Measurements from ENCODE around the gene NUDT14.
A peak's percentile ranks its signal among the peaks of the same experiment; 100 is the strongest.

Gene NUDT14

GRCh38 chr14:105203057-105203531, 22.0 kb upstream of the NUDT14 start:
- Histone ChIP-seq H2AK5ac (ENCODE audit: low read length, severe bottlenecking) (no peak overlapping the region), H3K4me2 (ENCODE audit: low read length, poor library complexity, severe bottlenecking) (no peak overlapping the region), H3K36me3 (ENCODE audit: control insufficient read depth in 1 of 2, insufficient read depth in 2 of 2, low read depth in 1 of 2, low read length in 2 of 2) (peaks cover 0 to 11% of the 10 kb centered on the region in 2 experiments), H3K4ac (ENCODE audit: low read depth in 1 of 2, low read length in 2 of 2) (no peak overlapping the region), H2BK12ac (ENCODE audit: low read length in 2 of 2) (no peak overlapping the region), H3K14ac (ENCODE audit: low read length in 2 of 2) (no peak overlapping the region), H2BK120ac (ENCODE audit: low read depth, low read length) (no peak overlapping the region), H4K8ac (ENCODE audit: low read length) (peak overlapping the region; percentile 68), H4K91ac (ENCODE audit: low read length) (no peak overlapping the region), H3K79me1 (replicated peaks; ENCODE audit: low read length, poor library complexity, severe bottlenecking) (no peaks in the 10 kb centered on the region), H2AFZ (ENCODE audit: low read depth, low read length) (no peak overlapping the region), H3K9ac (ENCODE audit: low read length) (no peak overlapping the region), H3K27me3 (ENCODE audit: control insufficient read depth in 1 of 2, insufficient read depth in 1 of 2, low read length in 2 of 2) (peaks cover 2 to 44% of the 10 kb centered on the region in 2 experiments), H3K9me3 (ENCODE audit: control insufficient read depth, low read length) (no peaks in the 10 kb centered on the region), H3K18ac (ENCODE audit: low read depth in 1 of 2, low read length in 2 of 2) (peak overlapping the region; percentile 42 to 52), H3K23ac (ENCODE audit: low read length in 2 of 2) (no peak overlapping the region), H3K27ac (ENCODE audit: low read length, poor library complexity, severe bottlenecking) (no peak overlapping the region), H3K4me3 (ENCODE audit: insufficient read depth in 1 of 2, low read depth in 1 of 2, low read length in 2 of 2) (no peak overlapping the region), H2BK5ac (ENCODE audit: low read depth, low read length, poor library complexity, severe bottlenecking) (no peak overlapping the region), H3K4me1 (ENCODE audit: control insufficient read depth, insufficient read depth, low read depth, low read length) (peaks cover 33% of the 10 kb centered on the region), H2BK15ac (ENCODE audit: low read depth, poor library complexity, severe bottlenecking) (no peak overlapping the region)
- peak; percentile 69 for DNase-seq
- 14% methylated on average over 18 of the region's 18 CpGs for WGBS

GRCh38 chr14:105201925-105202513, 20.9 kb upstream of the NUDT14 start:
- Histone ChIP-seq H4K8ac (ENCODE audit: low read length) (no peak overlapping the region), H4K91ac (ENCODE audit: low read length) (peak overlapping the region; percentile 52), H3K14ac (ENCODE audit: low read length in 2 of 2) (no peak overlapping the region), H3K36me3 (ENCODE audit: control insufficient read depth in 1 of 2, insufficient read depth in 2 of 2, low read depth in 1 of 2, low read length in 2 of 2) (peaks cover 0 to 4% of the 10 kb centered on the region in 2 experiments), H3K9ac (ENCODE audit: low read length) (no peak overlapping the region), H3K27ac (ENCODE audit: low read length, poor library complexity, severe bottlenecking) (no peak overlapping the region), H3K4me2 (ENCODE audit: low read length, poor library complexity, severe bottlenecking) (no peak overlapping the region), H3K4me3 (ENCODE audit: insufficient read depth in 1 of 2, low read depth in 1 of 2, low read length in 2 of 2) (no peak overlapping the region), H3K27me3 (ENCODE audit: control insufficient read depth in 1 of 2, insufficient read depth in 1 of 2, low read length in 2 of 2) (peaks cover 12 to 55% of the 10 kb centered on the region in 2 experiments), H3K4ac (ENCODE audit: low read depth in 1 of 2, low read length in 2 of 2) (no peak overlapping the region), H2AK5ac (ENCODE audit: low read length, severe bottlenecking) (no peak overlapping the region), H3K4me1 (ENCODE audit: control insufficient read depth, insufficient read depth, low read depth, low read length) (peaks cover 36% of the 10 kb centered on the region), H2AFZ (ENCODE audit: low read depth, low read length) (no peak overlapping the region), H3K9me3 (ENCODE audit: control insufficient read depth, low read length) (no peaks in the 10 kb centered on the region), H3K79me1 (replicated peaks; ENCODE audit: low read length, poor library complexity, severe bottlenecking) (no peaks in the 10 kb centered on the region), H2BK5ac (ENCODE audit: low read depth, low read length, poor library complexity, severe bottlenecking) (no peak overlapping the region), H3K23ac (ENCODE audit: low read length in 2 of 2) (no peak overlapping the region), H2BK12ac (ENCODE audit: low read length in 2 of 2) (no peak overlapping the region), H2BK120ac (ENCODE audit: low read depth, low read length) (no peak overlapping the region), H3K18ac (ENCODE audit: low read depth in 1 of 2, low read length in 2 of 2) (no peak overlapping the region), H2BK15ac (ENCODE audit: low read depth, poor library complexity, severe bottlenecking) (no peak overlapping the region)
- 86% methylated on average over 20 of the region's 20 CpGs for WGBS
- no peak for DNase-seq

GRCh38 chr14:105201156-105201924, 20.2 kb upstream of the NUDT14 start:
- no peak overlapping the region for H2BK5ac ChIP-seq (ENCODE audit: low read depth, low read length, poor library complexity, severe bottlenecking)
- no peak overlapping the region for H2BK12ac ChIP-seq (ENCODE audit: low read length in 2 of 2)
- H2AK5ac ChIP-seq (ENCODE audit: low read length, severe bottlenecking), result no peak overlapping the region
- peaks cover 43% of the 10 kb centered on the region for H3K4me1 ChIP-seq (ENCODE audit: control insufficient read depth, insufficient read depth, low read depth, low read length)
- H3K23ac ChIP-seq (ENCODE audit: low read length in 2 of 2), result no peak overlapping the region
- no peak overlapping the region for H2BK120ac ChIP-seq (ENCODE audit: low read depth, low read length)
- DNase-seq, result no peak
- WGBS, result 83% methylated on average over 28 of the region's 28 CpGs
- no peak overlapping the region for H3K27ac ChIP-seq (ENCODE audit: low read length, poor library complexity, severe bottlenecking)
- no peak overlapping the region for H2BK15ac ChIP-seq (ENCODE audit: low read depth, poor library complexity, severe bottlenecking)
- no peaks in the 10 kb centered on the region for H3K9me3 ChIP-seq (ENCODE audit: control insufficient read depth, low read length)
- no peak overlapping the region for H3K18ac ChIP-seq (ENCODE audit: low read depth in 1 of 2, low read length in 2 of 2)
- H2AFZ ChIP-seq (ENCODE audit: low read depth, low read length), result no peak overlapping the region
- no peak overlapping the region for H3K14ac ChIP-seq (ENCODE audit: low read length in 2 of 2)
- H3K79me1 ChIP-seq (replicated peaks; ENCODE audit: low read length, poor library complexity, severe bottlenecking), result no peaks in the 10 kb centered on the region
- no peak overlapping the region for H4K8ac ChIP-seq (ENCODE audit: low read length)
- H4K91ac ChIP-seq (ENCODE audit: low read length), result peak overlapping the region; percentile 45
- H3K4me2 ChIP-seq (ENCODE audit: low read length, poor library complexity, severe bottlenecking), result no peak overlapping the region
- H3K27me3 ChIP-seq (ENCODE audit: control insufficient read depth in 1 of 2, insufficient read depth in 1 of 2, low read length in 2 of 2), result peaks cover 14 to 60% of the 10 kb centered on the region in 2 experiments
- H3K36me3 ChIP-seq (ENCODE audit: control insufficient read depth in 1 of 2, insufficient read depth in 2 of 2, low read depth in 1 of 2, low read length in 2 of 2), result peaks cover 0 to 4% of the 10 kb centered on the region in 2 experiments
- H3K4ac ChIP-seq (ENCODE audit: low read depth in 1 of 2, low read length in 2 of 2), result no peak overlapping the region
- H3K9ac ChIP-seq (ENCODE audit: low read length), result no peak overlapping the region
- no peak overlapping the region for H3K4me3 ChIP-seq (ENCODE audit: insufficient read depth in 1 of 2, low read depth in 1 of 2, low read length in 2 of 2)

GRCh38 chr14:105200641-105201040, 19.5 kb upstream of the NUDT14 start:
- H3K18ac ChIP-seq (ENCODE audit: low read depth in 1 of 2, low read length in 2 of 2), result no peak overlapping the region
- no peak overlapping the region for H2BK5ac ChIP-seq (ENCODE audit: low read depth, low read length, poor library complexity, severe bottlenecking)
- no peak overlapping the region for H4K8ac ChIP-seq (ENCODE audit: low read length)
- H3K79me1 ChIP-seq (replicated peaks; ENCODE audit: low read length, poor library complexity, severe bottlenecking), result no peaks in the 10 kb centered on the region
- H2AK5ac ChIP-seq (ENCODE audit: low read length, severe bottlenecking), result no peak overlapping the region
- peaks cover 0 to 4% of the 10 kb centered on the region in 2 experiments for H3K36me3 ChIP-seq (ENCODE audit: control insufficient read depth in 1 of 2, insufficient read depth in 2 of 2, low read depth in 1 of 2, low read length in 2 of 2)
- H3K23ac ChIP-seq (ENCODE audit: low read length in 2 of 2), result no peak overlapping the region
- no peak for DNase-seq
- no peak overlapping the region for H3K4ac ChIP-seq (ENCODE audit: low read depth in 1 of 2, low read length in 2 of 2)
- no peak overlapping the region for H3K4me3 ChIP-seq (ENCODE audit: insufficient read depth in 1 of 2, low read depth in 1 of 2, low read length in 2 of 2)
- H2AFZ ChIP-seq (ENCODE audit: low read depth, low read length), result no peak overlapping the region
- no peak overlapping the region for H2BK15ac ChIP-seq (ENCODE audit: low read depth, poor library complexity, severe bottlenecking)
- peaks cover 20 to 67% of the 10 kb centered on the region in 2 experiments for H3K27me3 ChIP-seq (ENCODE audit: control insufficient read depth in 1 of 2, insufficient read depth in 1 of 2, low read length in 2 of 2)
- peaks cover 43% of the 10 kb centered on the region for H3K4me1 ChIP-seq (ENCODE audit: control insufficient read depth, insufficient read depth, low read depth, low read length)
- no peak overlapping the region for H4K91ac ChIP-seq (ENCODE audit: low read length)
- H3K4me2 ChIP-seq (ENCODE audit: low read length, poor library complexity, severe bottlenecking), result no peak overlapping the region
- WGBS, result 92% methylated on average over 16 of the region's 16 CpGs
- H2BK120ac ChIP-seq (ENCODE audit: low read depth, low read length), result no peak overlapping the region
- H3K9ac ChIP-seq (ENCODE audit: low read length), result no peak overlapping the region
- no peaks in the 10 kb centered on the region for H3K9me3 ChIP-seq (ENCODE audit: control insufficient read depth, low read length)
- no peak overlapping the region for H3K27ac ChIP-seq (ENCODE audit: low read length, poor library complexity, severe bottlenecking)
- H2BK12ac ChIP-seq (ENCODE audit: low read length in 2 of 2), result no peak overlapping the region
- no peak overlapping the region for H3K14ac ChIP-seq (ENCODE audit: low read length in 2 of 2)
